ENCODE measurements around the gene NOS1AP.

DNA sequence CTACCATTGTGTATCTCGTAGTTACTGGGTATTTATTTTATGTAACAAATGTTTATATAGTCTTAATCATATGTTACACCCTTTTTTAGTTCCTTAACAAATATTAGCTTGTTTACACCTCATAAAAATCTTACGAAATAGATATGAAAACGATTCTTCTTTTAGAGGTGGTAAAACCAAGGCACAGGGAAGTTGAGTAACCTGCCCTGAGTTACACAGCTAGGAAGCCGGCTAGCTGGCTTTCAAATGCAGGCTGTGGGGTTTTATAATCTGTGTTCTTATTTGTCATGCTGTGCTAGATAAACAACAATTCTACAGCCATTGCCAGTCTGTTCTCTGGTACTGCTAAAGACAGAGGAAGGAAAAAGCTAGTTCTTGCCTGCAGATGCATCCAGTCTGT is 109.6 kb downstream of the NOS1AP start:
- no peak for TF ChIP-seq GABPA (IDR thresholded peaks at IDR 0.05; ENCODE audit: low read depth)
- TF ChIP-seq, protein P1, sequence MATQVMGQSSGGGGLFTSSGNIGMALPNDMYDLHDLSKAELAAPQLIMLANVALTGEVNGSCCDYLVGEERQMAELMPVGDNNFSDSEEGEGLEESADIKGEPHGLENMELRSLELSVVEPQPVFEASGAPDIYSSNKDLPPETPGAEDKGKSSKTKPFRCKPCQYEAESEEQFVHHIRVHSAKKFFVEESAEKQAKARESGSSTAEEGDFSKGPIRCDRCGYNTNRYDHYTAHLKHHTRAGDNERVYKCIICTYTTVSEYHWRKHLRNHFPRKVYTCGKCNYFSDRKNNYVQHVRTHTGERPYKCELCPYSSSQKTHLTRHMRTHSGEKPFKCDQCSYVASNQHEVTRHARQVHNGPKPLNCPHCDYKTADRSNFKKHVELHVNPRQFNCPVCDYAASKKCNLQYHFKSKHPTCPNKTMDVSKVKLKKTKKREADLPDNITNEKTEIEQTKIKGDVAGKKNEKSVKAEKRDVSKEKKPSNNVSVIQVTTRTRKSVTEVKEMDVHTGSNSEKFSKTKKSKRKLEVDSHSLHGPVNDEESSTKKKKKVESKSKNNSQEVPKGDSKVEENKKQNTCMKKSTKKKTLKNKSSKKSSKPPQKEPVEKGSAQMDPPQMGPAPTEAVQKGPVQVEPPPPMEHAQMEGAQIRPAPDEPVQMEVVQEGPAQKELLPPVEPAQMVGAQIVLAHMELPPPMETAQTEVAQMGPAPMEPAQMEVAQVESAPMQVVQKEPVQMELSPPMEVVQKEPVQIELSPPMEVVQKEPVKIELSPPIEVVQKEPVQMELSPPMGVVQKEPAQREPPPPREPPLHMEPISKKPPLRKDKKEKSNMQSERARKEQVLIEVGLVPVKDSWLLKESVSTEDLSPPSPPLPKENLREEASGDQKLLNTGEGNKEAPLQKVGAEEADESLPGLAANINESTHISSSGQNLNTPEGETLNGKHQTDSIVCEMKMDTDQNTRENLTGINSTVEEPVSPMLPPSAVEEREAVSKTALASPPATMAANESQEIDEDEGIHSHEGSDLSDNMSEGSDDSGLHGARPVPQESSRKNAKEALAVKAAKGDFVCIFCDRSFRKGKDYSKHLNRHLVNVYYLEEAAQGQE (IDR thresholded peaks at IDR 0.05; ENCODE audit: low read depth, low read length): no peak
- TF ChIP-seq, protein P2, sequence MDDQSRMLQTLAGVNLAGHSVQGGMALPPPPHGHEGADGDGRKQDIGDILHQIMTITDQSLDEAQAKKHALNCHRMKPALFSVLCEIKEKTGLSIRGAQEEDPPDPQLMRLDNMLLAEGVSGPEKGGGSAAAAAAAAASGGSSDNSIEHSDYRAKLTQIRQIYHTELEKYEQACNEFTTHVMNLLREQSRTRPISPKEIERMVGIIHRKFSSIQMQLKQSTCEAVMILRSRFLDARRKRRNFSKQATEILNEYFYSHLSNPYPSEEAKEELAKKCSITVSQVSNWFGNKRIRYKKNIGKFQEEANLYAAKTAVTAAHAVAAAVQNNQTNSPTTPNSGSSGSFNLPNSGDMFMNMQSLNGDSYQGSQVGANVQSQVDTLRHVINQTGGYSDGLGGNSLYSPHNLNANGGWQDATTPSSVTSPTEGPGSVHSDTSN (IDR thresholded peaks at IDR 0.05): no peak
- no peak for TF ChIP-seq YY1 (IDR thresholded peaks at IDR 0.05; ENCODE audit: low read depth)
- TF ChIP-seq, protein P3, sequence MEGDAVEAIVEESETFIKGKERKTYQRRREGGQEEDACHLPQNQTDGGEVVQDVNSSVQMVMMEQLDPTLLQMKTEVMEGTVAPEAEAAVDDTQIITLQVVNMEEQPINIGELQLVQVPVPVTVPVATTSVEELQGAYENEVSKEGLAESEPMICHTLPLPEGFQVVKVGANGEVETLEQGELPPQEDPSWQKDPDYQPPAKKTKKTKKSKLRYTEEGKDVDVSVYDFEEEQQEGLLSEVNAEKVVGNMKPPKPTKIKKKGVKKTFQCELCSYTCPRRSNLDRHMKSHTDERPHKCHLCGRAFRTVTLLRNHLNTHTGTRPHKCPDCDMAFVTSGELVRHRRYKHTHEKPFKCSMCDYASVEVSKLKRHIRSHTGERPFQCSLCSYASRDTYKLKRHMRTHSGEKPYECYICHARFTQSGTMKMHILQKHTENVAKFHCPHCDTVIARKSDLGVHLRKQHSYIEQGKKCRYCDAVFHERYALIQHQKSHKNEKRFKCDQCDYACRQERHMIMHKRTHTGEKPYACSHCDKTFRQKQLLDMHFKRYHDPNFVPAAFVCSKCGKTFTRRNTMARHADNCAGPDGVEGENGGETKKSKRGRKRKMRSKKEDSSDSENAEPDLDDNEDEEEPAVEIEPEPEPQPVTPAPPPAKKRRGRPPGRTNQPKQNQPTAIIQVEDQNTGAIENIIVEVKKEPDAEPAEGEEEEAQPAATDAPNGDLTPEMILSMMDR (IDR thresholded peaks at IDR 0.05): no peak
- TF ChIP-seq, protein P4, sequence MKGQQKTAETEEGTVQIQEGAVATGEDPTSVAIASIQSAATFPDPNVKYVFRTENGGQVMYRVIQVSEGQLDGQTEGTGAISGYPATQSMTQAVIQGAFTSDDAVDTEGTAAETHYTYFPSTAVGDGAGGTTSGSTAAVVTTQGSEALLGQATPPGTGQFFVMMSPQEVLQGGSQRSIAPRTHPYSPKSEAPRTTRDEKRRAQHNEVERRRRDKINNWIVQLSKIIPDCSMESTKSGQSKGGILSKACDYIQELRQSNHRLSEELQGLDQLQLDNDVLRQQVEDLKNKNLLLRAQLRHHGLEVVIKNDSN (IDR thresholded peaks at IDR 0.05; ENCODE audit: borderline replicate concordance, low read depth): no peak
- no peak for TF ChIP-seq JUND (IDR thresholded peaks at IDR 0.05)
- no peak for TF ChIP-seq POLR2AphosphoS5 (IDR thresholded peaks at IDR 0.05; ENCODE audit: low read depth, low read length)
- TF ChIP-seq, protein P5, sequence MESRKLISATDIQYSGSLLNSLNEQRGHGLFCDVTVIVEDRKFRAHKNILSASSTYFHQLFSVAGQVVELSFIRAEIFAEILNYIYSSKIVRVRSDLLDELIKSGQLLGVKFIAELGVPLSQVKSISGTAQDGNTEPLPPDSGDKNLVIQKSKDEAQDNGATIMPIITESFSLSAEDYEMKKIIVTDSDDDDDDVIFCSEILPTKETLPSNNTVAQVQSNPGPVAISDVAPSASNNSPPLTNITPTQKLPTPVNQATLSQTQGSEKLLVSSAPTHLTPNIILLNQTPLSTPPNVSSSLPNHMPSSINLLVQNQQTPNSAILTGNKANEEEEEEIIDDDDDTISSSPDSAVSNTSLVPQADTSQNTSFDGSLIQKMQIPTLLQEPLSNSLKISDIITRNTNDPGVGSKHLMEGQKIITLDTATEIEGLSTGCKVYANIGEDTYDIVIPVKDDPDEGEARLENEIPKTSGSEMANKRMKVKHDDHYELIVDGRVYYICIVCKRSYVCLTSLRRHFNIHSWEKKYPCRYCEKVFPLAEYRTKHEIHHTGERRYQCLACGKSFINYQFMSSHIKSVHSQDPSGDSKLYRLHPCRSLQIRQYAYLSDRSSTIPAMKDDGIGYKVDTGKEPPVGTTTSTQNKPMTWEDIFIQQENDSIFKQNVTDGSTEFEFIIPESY (IDR thresholded peaks at IDR 0.05; ENCODE audit: borderline replicate concordance, low read depth): no peak
- no peak for TF ChIP-seq RCOR1 (IDR thresholded peaks at IDR 0.05; ENCODE audit: low read length)
- TF ChIP-seq, protein P6, sequence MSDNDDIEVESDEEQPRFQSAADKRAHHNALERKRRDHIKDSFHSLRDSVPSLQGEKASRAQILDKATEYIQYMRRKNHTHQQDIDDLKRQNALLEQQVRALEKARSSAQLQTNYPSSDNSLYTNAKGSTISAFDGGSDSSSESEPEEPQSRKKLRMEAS (IDR thresholded peaks at IDR 0.05; ENCODE audit: low read depth): no peak

Measured in SK-N-SH (cell line).